Measurements from ENCODE around the gene AHDC1.
"Not testable (repeated sequence)": the region's sequence is repeated elsewhere in the genome, so short reads cannot be mapped to it uniquely, and the experiment has no call there.

The AHDC1 gene

DNA sequence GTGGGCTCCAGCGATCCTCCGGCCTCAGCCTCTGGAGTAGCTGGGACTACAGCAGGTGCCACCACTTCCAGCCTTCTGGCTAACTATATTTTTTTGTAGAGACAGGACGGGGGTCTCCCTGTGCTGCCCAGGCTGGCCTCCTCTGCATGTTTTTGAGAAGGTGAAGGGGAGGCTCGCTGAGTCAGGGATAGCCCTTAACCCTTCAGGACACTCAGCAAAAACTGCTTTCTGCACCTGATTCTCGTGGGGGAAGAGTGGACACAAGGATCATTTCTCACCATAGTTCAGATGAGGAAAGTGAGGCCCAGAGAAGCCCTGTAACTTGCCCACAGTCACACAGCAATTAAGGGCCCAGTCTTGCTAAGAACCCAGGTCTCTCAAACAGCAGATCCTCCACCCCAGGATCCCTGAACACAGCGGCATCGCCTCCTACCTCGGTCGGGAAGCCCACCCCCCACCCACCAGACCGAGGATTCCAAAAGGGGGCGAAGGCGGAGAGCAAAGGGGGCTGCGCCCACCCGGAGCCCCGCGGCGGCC is 29.8 kb upstream of the AHDC1 start:
- no peak for DNase-seq

DNA sequence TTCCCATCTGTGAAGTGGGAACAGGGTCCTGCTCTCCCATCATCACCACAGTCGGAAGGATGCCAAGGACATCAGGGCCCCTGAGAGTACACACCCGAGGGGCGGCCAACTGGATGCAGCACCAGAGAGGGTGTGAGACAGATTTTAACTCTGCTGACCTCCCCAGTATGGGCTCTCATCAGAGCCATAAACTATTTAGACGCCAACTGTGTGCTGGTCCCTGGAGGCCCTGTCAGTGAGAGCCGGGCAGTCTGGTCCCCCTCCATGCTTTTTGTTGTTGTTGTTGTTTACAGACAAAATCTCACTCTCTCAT is 29.3 kb upstream of the AHDC1 start:
- DNase-seq: no peak

GRCh38 chr1:27632387-27633297 is 28.7 kb upstream of the AHDC1 start:
- DNase-seq: no peak

- DNase-seq: no peak
Observed at GRCh38 chr1:27630859-27631491, 27.0 kb upstream of the AHDC1 start.

DNA sequence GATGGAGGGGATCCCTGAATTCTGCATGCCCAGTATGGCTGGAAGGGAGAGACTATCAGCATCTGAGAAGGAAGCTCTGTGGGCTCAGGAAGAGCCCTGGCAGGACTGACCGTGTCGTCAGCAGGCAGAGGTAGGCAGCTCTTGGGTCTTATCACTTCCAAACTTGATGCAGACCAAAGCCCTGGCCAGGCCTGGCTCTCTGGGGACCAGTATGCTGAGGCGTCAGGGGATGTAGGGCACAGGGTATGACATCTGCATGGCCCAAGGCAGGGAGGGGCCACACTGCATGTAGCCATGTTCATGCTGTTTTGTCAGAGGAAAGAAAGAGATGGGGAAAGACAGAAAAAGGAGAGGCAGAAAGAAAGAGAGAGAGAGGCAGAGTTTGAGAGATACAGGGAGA is 24.8 kb upstream of the AHDC1 start:
- DNase-seq: no peak

DNA sequence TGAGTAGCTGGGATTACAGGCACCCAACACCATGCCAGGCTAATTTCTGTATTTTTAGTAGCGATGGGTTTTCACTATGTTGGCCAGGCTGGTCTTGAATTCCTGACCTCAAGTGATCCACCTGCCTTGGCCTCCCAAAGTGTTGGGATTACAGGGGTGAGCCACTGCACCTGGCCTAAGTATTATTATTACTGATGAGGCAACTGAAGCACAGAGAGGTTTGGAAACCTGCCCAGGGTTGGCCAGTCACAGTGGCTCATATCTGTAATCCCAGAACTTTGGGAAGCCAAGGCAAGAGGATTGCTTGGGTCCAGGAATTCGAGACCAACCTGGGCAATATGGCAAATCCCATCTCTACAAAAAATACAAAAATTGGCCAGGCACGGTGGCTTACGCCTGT is 23.8 kb upstream of the AHDC1 start:
- DNase-seq: not testable (repeated sequence)

DNA sequence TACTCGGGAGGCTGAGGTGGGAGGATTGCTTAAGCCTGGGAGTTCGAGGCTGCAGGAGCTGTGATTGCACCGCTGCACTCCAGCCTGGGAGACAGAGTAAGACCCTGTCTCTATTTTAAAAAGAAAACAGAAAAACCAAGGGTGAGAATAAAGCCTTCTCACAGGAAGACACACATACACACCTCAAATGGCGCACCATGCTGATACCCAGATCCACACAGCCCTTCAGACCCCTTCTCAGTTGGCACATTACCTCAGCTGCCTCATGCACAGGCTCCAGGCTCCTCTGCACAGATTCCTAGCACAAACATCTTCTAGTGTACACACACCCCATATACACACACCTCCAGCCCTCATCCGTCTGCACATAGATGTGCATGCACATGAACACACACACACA is 23.1 kb upstream of the AHDC1 start:
- DNase-seq: no peak

DNA sequence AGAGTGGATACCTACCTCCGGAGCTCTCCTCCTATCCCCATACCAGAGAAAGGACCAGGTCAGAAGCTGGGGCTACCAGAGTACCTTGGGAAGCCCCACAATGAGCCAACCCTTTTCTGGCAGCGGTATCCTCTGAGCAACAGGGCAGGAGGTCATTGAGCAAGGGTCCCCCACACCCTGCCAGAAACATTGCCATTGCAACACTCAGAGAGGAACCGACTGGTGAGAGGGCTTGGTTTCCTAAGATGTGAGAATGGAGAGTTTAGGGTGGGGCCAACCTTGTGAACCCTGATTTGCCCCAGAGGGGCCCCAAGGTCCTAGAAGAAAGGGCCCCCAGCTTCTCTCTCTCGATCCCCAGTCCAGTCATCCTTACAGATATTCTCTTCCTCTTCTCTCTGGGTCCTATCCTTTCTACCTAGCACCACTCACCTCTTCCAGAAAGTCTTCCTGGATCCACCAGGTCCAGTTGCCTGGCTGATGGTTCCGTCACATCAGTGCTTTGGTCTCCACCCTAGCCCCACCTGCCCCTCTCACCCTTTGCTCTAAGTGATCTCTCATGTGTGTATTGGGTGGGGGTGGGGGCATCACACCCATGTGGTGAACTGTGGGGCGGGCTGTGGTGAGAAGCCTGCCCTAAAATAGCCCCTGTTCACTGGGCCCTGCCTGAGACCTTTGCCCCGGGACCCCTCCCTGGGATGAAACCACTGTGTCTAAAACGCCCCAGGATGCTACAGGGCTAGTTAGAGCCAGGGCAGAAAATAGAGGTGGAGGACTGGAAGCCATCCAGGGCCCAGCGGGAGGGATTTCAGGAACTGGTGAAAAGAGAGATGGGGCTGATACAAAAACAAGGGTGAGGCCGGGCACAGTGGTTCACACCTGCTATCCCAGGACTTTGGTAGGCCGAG is 22.3 kb upstream of the AHDC1 start:
- DNase-seq: no peak

DNA sequence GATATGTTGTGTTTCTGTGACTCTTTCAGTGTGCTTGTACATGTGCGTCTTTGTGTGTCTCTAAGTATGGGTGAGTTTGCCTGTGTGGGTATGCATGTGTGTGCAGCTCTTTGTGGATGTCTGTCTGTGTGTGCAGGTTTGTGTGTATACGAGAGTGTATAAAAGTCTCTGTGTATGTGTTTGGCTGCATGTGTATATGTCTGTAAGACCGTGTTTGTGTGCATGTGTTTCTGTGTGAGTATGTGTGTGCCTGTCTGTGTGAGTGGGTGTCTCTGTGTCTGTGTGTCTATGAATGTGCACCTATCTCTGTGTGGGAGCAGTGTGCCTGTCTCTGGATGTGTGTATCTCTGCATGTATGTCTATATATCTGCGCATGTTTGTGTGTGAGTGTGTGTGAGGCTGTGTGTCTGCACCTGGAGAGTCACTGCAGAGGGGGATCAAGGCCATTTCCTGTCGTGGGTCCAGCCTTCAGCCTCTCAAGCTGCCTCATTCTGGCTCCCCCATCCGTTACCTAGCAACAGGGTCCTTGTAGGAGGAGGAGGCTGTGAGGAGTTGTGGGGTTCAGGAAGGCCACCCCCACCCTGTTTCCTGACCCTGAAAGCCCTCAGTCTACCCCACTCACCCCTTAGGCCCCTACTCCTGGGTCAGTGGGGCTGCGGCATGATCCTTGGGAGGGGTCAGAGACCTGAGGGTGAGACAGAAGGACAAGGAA is 20.7 kb upstream of the AHDC1 start:
- no peak for DNase-seq

DNA sequence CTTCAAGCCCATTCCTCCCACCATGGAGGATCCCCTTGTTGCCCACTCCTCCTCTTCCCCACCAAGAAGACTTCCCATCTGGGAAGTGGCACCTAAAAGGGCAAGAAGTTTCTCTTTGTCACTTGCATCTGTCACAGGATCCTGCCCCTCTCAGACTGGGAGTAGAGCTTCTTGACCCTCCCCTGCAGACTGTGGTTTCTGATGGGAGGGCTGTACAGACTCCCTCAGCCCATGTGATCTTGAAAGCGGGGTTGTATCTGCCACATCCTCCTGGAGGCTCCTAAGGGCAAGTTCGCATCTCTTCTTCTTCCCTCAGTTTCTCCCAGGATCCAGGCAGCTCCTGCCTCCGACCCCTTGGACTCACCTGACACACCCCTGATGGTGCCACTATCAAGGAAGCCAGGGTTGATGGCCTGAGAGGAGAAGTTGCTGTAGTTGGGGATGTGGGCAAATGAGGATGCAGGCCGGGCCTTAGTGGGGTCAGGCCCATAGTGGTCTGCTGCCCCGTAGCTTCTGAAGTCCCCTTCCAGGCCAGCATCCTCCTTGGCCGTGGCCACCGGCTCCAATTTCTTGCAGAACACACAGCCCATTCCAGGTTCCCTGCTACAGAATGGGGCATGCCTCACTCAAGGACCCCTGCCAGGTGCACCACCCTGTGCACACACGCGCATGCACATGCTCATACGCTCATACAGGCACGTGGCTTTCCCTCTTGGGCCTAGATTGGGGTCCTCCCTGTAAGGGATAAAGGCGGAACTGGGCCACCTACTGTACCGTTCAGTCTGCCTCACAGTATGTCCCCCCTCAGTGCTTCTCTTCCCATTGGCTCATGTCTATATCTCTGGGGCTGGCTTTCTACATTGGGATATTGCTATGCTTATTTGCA is 19.6 kb upstream of the AHDC1 start:
- no peak for DNase-seq

DNA sequence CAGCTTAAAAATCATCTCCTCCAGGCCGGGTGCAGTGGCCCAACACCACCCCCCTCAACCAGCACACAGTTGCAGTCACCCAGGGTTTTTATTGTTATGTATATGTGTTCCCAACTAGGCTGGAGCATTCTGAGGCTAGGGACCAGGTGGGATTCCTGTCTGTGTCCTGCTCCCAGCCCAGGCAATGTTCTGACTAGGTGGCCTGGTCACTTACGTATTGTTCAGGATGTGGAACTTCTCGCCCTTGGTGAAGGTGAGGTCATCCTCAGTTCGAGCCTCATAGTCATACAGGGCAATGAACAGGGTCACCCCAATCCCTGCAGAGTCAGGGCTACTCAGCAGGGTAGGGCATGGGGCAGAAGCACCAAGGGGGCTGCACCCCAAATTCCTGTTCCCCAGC is 18.9 kb upstream of the AHDC1 start:
- DNase-seq: no peak

DNA sequence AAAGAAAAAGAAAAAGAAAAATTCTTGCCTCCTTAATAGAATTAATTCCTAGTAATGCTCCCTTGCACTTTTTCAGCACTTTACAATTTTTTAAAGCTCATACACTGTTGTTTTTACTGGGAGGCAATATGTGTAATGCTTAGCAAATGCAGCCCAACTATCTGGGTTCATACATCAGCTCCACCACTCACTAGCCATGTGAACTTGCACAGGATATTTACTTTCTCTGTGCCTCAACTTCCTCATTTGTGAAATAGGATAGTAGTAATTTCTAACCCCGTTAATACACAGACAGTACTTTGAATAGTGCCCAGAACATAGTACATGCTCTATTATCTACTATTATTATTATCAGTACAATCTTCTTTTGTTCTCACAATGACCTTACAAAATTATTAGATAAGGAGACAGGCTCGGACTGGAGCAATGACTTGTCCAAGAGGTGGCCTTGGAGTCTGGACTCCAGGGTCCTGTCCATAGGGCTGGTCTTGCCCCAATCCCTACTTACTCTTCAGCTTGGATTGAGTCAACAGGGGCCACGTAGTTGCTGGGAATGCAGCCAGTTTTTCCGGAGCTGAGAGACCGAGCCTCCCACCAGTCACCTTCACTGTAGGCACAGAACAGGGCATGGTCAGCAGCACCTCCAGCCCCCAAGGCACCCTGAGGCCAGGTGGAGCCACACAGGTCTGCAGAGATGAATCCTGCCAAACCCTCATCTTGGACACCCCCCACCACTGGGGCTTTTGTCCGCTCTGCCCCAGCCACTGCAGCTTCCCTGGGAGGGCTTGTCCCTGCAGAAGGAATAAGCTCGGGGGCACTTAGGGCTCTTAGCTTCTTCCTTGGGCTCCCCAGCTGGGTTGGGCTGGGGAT is 17.3 kb upstream of the AHDC1 start:
- DNase-seq: no peak

DNA sequence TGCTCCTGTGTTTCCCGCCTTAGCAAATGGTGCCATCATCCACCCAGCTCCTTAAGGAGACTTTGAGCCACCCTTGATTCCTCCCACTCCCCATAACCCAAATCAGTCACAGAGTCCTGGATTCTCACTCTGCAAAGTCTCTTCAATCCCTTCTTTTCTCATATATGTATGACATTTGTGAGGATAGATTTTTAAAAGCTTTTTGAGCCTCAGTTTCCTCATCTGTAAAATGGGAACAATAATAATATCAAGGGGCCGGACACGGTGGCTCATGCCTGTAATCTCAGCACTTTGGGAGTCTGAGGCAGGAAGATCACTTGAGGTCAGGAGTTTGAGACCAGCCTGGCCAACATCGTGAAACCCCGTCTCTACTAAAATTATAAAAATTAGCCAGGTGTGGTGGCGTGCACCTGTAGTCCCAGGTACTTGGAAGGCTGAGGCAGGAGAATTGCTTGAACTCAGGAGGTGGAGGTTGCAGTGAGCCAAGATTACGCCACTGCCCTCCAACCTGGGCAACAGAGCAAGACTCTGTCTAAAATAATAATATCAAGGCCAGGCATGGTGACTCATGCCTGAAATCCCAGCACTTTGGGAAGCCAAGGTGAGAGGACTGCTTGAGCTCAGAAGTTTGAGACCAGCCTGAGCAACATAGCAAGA is 16.0 kb upstream of the AHDC1 start:
- DNase-seq: not testable (repeated sequence)

GRCh38 chr1:27618341-27619082 is 14.6 kb upstream of the AHDC1 start:
- no peak for DNase-seq

DNA sequence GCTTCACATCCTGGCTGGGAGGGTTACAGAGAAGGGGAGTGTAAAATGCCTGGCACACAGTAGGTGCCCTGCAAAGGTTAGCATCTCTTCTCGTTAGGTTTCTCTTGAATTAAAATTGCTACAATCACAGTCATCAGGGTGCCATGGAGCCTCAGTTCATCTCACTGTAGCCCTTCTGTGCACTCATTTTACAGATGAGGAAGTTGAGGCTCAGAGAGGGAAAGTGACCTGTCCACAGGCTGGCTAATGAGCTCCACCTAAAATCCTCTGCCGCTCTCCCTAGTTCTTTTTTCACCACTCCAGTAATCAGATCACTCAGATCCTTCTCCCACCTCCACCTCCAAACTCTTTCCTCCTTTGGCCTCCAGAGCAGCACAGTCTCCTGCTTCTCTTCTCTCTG is 13.5 kb upstream of the AHDC1 start:
- no peak for DNase-seq

DNA sequence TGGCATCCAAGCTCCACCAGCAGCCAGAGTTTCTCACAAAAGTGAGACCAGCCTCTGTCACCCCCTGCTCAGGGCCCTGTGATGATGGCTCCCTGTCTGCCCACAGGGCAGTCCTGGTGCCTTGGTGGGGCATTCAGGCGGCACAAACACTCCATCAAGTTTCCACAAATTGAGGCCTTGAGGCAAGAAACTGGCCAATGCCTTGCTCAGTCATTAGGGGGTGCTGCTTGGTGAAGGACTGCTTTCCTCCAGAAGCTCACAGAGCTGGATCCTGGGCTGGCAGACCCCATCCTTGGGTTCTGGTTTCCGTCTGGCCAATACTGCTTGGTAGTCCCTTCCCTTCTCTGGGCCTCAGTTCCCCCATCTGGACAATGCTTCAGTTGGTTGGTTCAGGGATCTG is 12.5 kb upstream of the AHDC1 start:
- DNase-seq: no peak

- no peak for DNase-seq
Observed at GRCh38 chr1:27615346-27616192, 11.6 kb upstream of the AHDC1 start.

GRCh38 chr1:27614625-27615344 is 10.8 kb upstream of the AHDC1 start:
- no peak for DNase-seq

Measured in NCI-H1048 (cell line).